Measurements from ENCODE around the gene AGAP3.

The AGAP3 gene

DNA sequence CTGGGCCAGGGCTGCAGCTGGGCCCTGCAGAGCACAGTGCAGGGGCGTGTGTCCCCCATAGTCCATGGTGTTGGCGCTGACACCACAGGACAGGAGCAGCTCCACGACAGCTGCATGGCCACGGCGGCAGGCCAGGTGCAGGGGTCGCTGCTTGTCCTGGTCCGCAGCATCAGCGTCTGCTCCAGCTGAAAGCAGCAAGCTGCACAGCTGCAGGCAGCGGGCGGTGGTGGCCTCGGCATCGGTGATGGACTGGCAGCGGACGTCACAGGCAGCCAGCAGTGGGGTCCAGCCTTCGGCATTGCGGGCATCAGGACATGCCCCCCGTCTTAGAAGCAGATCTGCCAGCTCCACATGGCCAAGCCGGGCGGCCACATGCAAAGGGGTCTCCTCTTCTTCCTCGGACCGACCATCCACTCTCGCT lies 94.7 kb downstream of the AGAP3 start:
- DNase-seq (ENCODE audit: low read depth, low spot score), result no peak
- no peak overlapping the region for H3K9ac ChIP-seq (ENCODE audit: insufficient read length, low read depth)
- H3K4me1 ChIP-seq (ENCODE audit: insufficient read depth, insufficient read length), result peaks cover 2% of the 10 kb centered on the region
- H3K27me3 ChIP-seq (ENCODE audit: insufficient read depth, insufficient read length), result peaks cover 4% of the 10 kb centered on the region
- H3K4me3 ChIP-seq (ENCODE audit: insufficient read length, low read depth), result no peak overlapping the region
- no peaks in the 10 kb centered on the region for H3K9me3 ChIP-seq (ENCODE audit: insufficient read depth, low read length)
- H3K36me3 ChIP-seq (ENCODE audit: insufficient read depth, insufficient read length, low read length), result no peaks in the 10 kb centered on the region
- no peak for TF ChIP-seq SUZ12 (IDR thresholded peaks at IDR 0.05; ENCODE audit: extremely low read depth, insufficient read depth, insufficient read length)
- no peak for TF ChIP-seq ZNF274 (IDR thresholded peaks at IDR 0.05; ENCODE audit: low read depth, low read length)
- TF ChIP-seq YY1 (IDR thresholded peaks at IDR 0.05; ENCODE audit: insufficient read depth, insufficient read length), result no peak

DNA sequence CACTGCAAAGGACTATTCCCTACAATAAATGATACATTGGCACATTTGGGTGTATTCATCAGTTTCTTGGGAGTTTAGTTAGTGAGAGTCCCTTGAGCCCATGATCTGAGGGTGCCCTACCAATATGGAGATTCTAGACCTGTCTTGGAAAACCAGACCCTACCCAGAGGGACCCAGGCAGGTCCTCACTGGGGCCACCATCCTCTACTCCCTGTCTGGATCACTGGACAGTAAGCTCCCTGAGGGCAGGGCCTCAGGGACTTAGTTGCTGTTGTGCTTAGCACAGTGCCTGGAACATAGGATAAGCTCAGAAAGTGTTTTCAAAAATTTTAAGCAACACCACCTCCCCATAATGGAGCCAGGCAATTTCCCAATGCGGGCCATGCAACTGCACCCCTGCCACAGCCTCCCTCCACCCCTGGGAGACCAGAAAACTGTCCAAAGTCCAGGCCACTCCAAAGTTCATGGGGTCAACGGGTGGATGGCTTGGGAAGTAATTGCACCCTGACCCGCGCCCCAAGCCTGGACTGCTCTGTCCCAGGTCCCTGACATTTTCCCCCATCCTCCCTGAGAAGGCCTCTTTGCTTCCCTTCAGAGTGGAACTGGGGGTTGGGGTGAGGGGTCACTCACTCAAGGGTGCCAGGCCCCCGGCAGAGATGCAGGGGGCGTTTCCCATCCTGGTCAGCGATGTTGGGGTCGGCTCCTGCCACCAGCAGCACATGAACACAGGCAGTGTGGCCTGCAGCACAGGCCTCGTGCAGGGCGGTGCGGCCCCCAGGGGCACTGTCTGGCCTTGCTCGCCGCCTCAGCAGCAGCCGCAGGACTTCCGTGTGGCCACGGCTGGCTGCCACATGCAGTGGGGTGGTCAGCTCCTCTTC lies 99.7 kb downstream of the AGAP3 start:
- H3K9ac ChIP-seq (ENCODE audit: insufficient read length, low read depth), result no peak overlapping the region
- no peaks in the 10 kb centered on the region for H3K9me3 ChIP-seq (ENCODE audit: insufficient read depth, low read length)
- no peaks in the 10 kb centered on the region for H3K4me1 ChIP-seq (ENCODE audit: insufficient read depth, insufficient read length)
- DNase-seq (ENCODE audit: low read depth, low spot score), result no peak
- no peak overlapping the region for H3K4me3 ChIP-seq (ENCODE audit: insufficient read length, low read depth)
- TF ChIP-seq ZNF274 (IDR thresholded peaks at IDR 0.05; ENCODE audit: low read depth, low read length) (no peak), SUZ12 (IDR thresholded peaks at IDR 0.05; ENCODE audit: extremely low read depth, insufficient read depth, insufficient read length) (no peak), YY1 (IDR thresholded peaks at IDR 0.05; ENCODE audit: insufficient read depth, insufficient read length) (no peak)
- no peaks in the 10 kb centered on the region for H3K36me3 ChIP-seq (ENCODE audit: insufficient read depth, insufficient read length, low read length)
- no peaks in the 10 kb centered on the region for H3K27me3 ChIP-seq (ENCODE audit: insufficient read depth, insufficient read length)

DNA sequence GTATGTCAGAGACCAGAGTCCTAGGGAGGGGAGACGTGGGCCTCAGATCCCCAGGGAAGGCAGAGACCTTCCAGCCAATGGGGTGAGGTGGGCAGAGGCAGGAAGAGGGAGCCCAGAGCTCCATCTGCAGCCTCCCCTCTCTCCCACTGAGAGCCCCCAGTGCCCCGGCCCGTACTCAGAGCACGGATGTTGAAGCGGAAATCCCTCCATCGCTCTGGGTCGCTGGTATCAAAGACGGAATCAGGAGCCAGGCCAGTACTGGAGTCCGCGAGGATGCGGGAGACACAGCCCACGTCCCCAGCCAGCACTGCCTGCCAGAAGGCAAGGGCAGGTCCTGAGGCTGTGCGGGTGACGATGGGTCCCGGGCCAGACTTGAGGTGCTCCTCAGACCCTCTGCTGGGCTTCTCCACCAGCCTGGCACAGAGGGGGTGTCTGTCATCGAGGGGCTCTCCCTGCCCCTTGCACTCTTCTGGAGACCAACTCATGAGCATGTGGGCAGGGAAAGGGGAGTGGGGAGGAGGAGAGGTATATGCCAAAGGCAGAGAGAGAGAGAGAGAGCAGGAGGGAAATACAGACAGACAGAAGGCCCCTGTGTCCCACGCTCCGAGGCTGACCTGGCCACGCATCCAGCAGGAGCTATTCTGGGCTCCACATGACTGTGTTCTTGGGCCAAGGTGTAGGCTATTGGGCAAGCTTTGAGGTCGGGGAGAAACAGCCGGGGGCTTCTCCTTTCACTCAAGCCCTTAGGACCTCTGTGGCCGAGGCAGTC lies 100.5 kb downstream of the AGAP3 start, which contains the start of gene ASB10:
Gene ASB10, minus strand, starts transcription at position 611 of the 769 bp plus-strand sequence. Its CDS starts 120 bp downstream, at position 491.
- Histone ChIP-seq H3K4me1 (ENCODE audit: insufficient read depth, insufficient read length) (no peaks in the 10 kb centered on the region), H3K27me3 (ENCODE audit: insufficient read depth, insufficient read length) (no peaks in the 10 kb centered on the region), H3K36me3 (ENCODE audit: insufficient read depth, insufficient read length, low read length) (no peaks in the 10 kb centered on the region), H3K9me3 (ENCODE audit: insufficient read depth, low read length) (no peaks in the 10 kb centered on the region), H3K4me3 (ENCODE audit: insufficient read length, low read depth) (no peak within 1 kb of the TSS), H3K9ac (ENCODE audit: insufficient read length, low read depth) (no peak within 1 kb of the TSS)
- DNase-seq (ENCODE audit: low read depth, low spot score), result no peak
- TF ChIP-seq SUZ12 (IDR thresholded peaks at IDR 0.05; ENCODE audit: extremely low read depth, insufficient read depth, insufficient read length) (no peak), ZNF274 (IDR thresholded peaks at IDR 0.05; ENCODE audit: low read depth, low read length) (no peak), YY1 (IDR thresholded peaks at IDR 0.05; ENCODE audit: insufficient read depth, insufficient read length) (no peak)

DNA sequence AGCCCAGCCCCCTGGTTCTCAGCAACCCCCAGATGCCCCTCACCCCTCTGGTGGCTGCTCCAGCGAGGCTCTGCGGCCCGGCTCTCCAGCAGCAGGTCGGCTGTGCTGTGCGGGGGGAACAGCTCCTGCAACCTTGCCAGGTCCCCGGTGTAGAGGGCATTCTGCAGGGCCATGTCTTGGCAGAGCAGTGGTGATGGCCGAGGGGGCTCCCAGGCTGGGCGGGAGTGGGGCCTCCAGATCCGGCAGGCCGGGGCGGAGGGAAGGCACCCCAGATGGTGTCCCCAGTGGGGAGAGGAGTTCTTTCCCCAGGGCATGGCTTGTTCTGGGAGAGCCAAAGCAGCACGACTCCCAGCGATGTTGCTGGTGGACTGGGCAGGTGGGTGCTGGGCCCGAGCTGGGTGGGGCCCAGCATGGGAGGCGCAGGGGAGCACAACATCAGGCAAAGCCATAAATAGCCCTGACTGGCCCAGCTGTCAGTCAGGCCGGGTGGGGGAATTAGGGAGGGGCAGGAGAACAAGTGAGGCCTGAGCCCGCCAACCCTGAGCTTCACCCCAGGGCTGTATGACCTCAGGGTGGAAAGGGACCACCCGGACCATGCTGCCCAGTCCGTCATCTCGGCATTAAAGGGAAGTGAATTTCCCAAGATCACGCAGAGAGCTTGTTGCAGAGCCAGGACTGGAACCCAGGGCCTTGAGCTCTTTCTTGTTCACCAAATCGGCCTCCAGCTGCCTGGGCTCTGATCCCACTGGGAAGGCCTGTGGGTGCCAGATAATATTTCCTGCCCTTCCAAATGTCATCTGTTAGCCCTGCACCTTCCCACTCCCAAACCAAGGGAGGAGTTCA lies 101.4 kb downstream of the AGAP3 start:
- TF ChIP-seq ZNF274 (IDR thresholded peaks at IDR 0.05; ENCODE audit: low read depth, low read length) (no peak), YY1 (IDR thresholded peaks at IDR 0.05; ENCODE audit: insufficient read depth, insufficient read length) (no peak), SUZ12 (IDR thresholded peaks at IDR 0.05; ENCODE audit: extremely low read depth, insufficient read depth, insufficient read length) (no peak)
- no peaks in the 10 kb centered on the region for H3K4me1 ChIP-seq (ENCODE audit: insufficient read depth, insufficient read length)
- DNase-seq (ENCODE audit: low read depth, low spot score), result no peak
- no peaks in the 10 kb centered on the region for H3K27me3 ChIP-seq (ENCODE audit: insufficient read depth, insufficient read length)
- no peaks in the 10 kb centered on the region for H3K36me3 ChIP-seq (ENCODE audit: insufficient read depth, insufficient read length, low read length)
- no peaks in the 10 kb centered on the region for H3K9me3 ChIP-seq (ENCODE audit: insufficient read depth, low read length)
- no peak overlapping the region for H3K9ac ChIP-seq (ENCODE audit: insufficient read length, low read depth)
- H3K4me3 ChIP-seq (ENCODE audit: insufficient read length, low read depth), result no peak overlapping the region

DNA sequence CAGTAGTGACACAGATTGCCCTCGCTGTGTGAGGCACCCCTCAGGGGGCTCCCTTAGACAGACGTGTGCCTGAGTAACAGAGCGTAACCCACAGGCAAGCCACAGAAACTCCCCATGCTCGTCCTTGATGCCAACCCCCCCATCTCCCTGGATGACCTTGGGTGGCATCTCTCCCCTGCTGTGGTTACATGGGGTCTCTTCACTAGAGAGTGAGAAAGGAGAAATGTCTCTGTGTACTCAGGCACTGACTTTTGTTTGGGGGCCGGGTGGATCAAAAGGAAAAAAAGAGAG lies 101.9 kb downstream of the AGAP3 start:
- H3K4me3 ChIP-seq (ENCODE audit: insufficient read length, low read depth), result no peak overlapping the region
- TF ChIP-seq SUZ12 (IDR thresholded peaks at IDR 0.05; ENCODE audit: extremely low read depth, insufficient read depth, insufficient read length) (no peak), ZNF274 (IDR thresholded peaks at IDR 0.05; ENCODE audit: low read depth, low read length) (no peak), YY1 (IDR thresholded peaks at IDR 0.05; ENCODE audit: insufficient read depth, insufficient read length) (no peak)
- H3K4me1 ChIP-seq (ENCODE audit: insufficient read depth, insufficient read length), result no peaks in the 10 kb centered on the region
- H3K9me3 ChIP-seq (ENCODE audit: insufficient read depth, low read length), result no peaks in the 10 kb centered on the region
- DNase-seq (ENCODE audit: low read depth, low spot score), result no peak
- no peaks in the 10 kb centered on the region for H3K36me3 ChIP-seq (ENCODE audit: insufficient read depth, insufficient read length, low read length)
- H3K9ac ChIP-seq (ENCODE audit: insufficient read length, low read depth), result no peak overlapping the region
- H3K27me3 ChIP-seq (ENCODE audit: insufficient read depth, insufficient read length), result no peaks in the 10 kb centered on the region

DNA sequence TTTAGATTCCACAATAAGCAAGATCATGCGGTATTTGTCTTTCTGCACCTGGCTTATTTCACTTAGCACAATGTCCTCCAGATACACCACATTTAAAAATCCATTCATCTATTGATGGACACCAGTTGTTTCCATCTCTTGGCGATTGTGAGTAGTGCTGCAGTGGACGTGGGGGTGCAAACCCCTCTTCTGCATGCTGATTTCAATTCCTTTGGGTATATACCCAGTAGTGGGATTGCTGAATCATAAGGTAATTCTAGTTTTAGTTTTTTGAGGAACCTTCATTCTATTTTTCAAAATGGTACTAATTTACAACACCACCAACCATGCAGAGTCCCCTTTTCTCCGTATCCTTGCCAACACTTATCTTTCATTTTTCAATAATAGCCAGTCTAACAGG lies 102.8 kb downstream of the AGAP3 start:
- TF ChIP-seq SUZ12 (IDR thresholded peaks at IDR 0.05; ENCODE audit: extremely low read depth, insufficient read depth, insufficient read length), result no peak
- no peaks in the 10 kb centered on the region for H3K36me3 ChIP-seq (ENCODE audit: insufficient read depth, insufficient read length, low read length)
- no peak overlapping the region for H3K4me3 ChIP-seq (ENCODE audit: insufficient read length, low read depth)
- no peak for DNase-seq (ENCODE audit: low read depth, low spot score)
- H3K9me3 ChIP-seq (ENCODE audit: insufficient read depth, low read length), result no peaks in the 10 kb centered on the region
- no peak overlapping the region for H3K9ac ChIP-seq (ENCODE audit: insufficient read length, low read depth)
- peaks cover 2% of the 10 kb centered on the region for H3K4me1 ChIP-seq (ENCODE audit: insufficient read depth, insufficient read length)
- no peaks in the 10 kb centered on the region for H3K27me3 ChIP-seq (ENCODE audit: insufficient read depth, insufficient read length)
